Measurements from ENCODE around the gene ABCC5. TPM values are rescaled to one million over a fixed set of nuclear protein-coding genes. Genes with fewer than 3 reads are reported as not detected.
A peak's percentile ranks its signal among the peaks of the same experiment; 100 is the strongest.

Gene ABCC5
- 18.7 and 28.2 TPM in 2 replicates for total RNA-seq

GRCh38 chr3:184017672-184018423, at the start of gene ABCC5:
ABCC5 (minus strand) TSS chr3:184017884; CDS start chr3:184014392, 3,492 bp downstream.
- DNase-seq (ENCODE audit: low read depth) (peak; percentile 85), FAIRE-seq (no peak)
- peaks cover 2% of the 10 kb centered on the region for H3K36me3 ChIP-seq (ENCODE audit: control insufficient read depth, insufficient read depth, low read length)
- no peaks in the 10 kb centered on the region for H3K27me3 ChIP-seq (ENCODE audit: control insufficient read depth, insufficient read depth, low read length)
- TF ChIP-seq CTCF (IDR thresholded peaks at IDR 0.05; ENCODE audit: insufficient read depth, low read length, severe bottlenecking): no peak
- H3K4me3 ChIP-seq (ENCODE audit: low read depth, low read length): peak within 1 kb of the TSS; percentile 99

DNA sequence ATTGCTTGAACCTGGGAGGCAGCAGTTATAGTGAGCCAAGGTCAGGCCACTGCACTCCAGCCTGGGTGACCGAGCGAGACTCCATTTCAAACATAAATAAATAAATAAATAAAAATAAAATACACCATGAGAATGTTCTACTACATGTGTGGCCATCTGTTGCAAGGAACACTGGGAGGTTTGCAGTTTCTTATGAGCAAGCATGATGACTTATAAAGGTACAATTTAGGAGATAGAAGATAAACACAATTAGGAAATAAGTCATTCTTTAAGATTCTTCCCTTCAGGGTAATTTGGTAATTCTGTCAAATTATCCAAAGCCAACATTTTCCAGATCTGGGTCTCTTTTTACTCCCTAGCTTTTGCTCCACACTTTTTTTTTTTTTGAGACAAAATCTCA, 48.5 kb upstream of the ABCC5 start:
- no peak for TF ChIP-seq CTCF (IDR thresholded peaks at IDR 0.05; ENCODE audit: insufficient read depth, low read length, severe bottlenecking)
- H3K27me3 ChIP-seq (ENCODE audit: control insufficient read depth, insufficient read depth, low read length): peaks cover 2% of the 10 kb centered on the region
- no peak for DNase-seq (ENCODE audit: low read depth)
- FAIRE-seq: no peak
- no peak overlapping the region for H3K4me3 ChIP-seq (ENCODE audit: low read depth, low read length)
- H3K36me3 ChIP-seq (ENCODE audit: control insufficient read depth, insufficient read depth, low read length): no peaks in the 10 kb centered on the region

- DNase-seq (ENCODE audit: low read depth): no peak
- peaks cover 2% of the 10 kb centered on the region for H3K27me3 ChIP-seq (ENCODE audit: control insufficient read depth, insufficient read depth, low read length)
- no peaks in the 10 kb centered on the region for H3K36me3 ChIP-seq (ENCODE audit: control insufficient read depth, insufficient read depth, low read length)
- no peak for TF ChIP-seq CTCF (IDR thresholded peaks at IDR 0.05; ENCODE audit: insufficient read depth, low read length, severe bottlenecking)
- no peak for FAIRE-seq
- H3K4me3 ChIP-seq (ENCODE audit: low read depth, low read length): no peak overlapping the region
These were observed 45.0 kb upstream of the ABCC5 start for GRCh38 chr3:184062637-184063036.

- no peak for DNase-seq (ENCODE audit: low read depth)
These were observed 41.7 kb upstream of the ABCC5 start for GRCh38 chr3:184059424-184059823.

DNA sequence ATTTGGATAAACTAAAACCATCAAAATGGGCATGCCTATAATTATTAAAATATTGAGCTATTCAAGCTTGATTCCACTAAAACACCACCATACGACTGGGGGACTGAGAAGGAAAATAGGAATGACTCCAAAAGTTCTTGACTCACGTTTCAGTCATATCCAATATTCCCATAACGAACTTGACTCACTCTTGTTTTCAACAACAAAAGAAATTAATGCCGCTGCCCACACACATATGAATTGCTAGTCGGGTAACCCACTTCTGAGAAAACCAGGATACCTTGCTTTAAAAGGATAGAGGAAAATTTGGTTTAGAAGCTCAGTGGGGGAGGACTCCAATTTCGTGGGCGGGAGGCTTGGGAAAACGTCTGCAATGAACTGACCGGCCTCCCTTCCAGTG, 40.3 kb upstream of the ABCC5 start:
- DNase-seq (ENCODE audit: low read depth) (peak; percentile 62), FAIRE-seq (no peak)
- peaks cover 3% of the 10 kb centered on the region for H3K27me3 ChIP-seq (ENCODE audit: control insufficient read depth, insufficient read depth, low read length)
- H3K4me3 ChIP-seq (ENCODE audit: low read depth, low read length): no peak overlapping the region
- no peaks in the 10 kb centered on the region for H3K36me3 ChIP-seq (ENCODE audit: control insufficient read depth, insufficient read depth, low read length)
- no peak for TF ChIP-seq CTCF (IDR thresholded peaks at IDR 0.05; ENCODE audit: insufficient read depth, low read length, severe bottlenecking)

More at GRCh38 chr3:184059424-184059823, 41.7 kb upstream of the ABCC5 start:
- Histone ChIP-seq H3K27me3 (ENCODE audit: control insufficient read depth, insufficient read depth, low read length) (peaks cover 4% of the 10 kb centered on the region), H3K36me3 (ENCODE audit: control insufficient read depth, insufficient read depth, low read length) (no peaks in the 10 kb centered on the region), H3K4me3 (ENCODE audit: low read depth, low read length) (no peak overlapping the region)
- TF ChIP-seq CTCF (IDR thresholded peaks at IDR 0.05; ENCODE audit: insufficient read depth, low read length, severe bottlenecking): no peak
- FAIRE-seq: no peak

GRCh38 chr3:184052767-184053166, 35.1 kb upstream of the ABCC5 start, which contains the start of gene HTR3C:
HTR3C (plus strand) TSS chr3:184053047; CDS start chr3:184053081, 34 bp downstream.
- no peak for DNase-seq (ENCODE audit: low read depth)
- Histone ChIP-seq H3K4me3 (ENCODE audit: low read depth, low read length) (no peak within 1 kb of the TSS), H3K36me3 (ENCODE audit: control insufficient read depth, insufficient read depth, low read length) (no peaks in the 10 kb centered on the region), H3K27me3 (ENCODE audit: control insufficient read depth, insufficient read depth, low read length) (peaks cover 5% of the 10 kb centered on the region)
- no peak for FAIRE-seq
- TF ChIP-seq CTCF (IDR thresholded peaks at IDR 0.05; ENCODE audit: insufficient read depth, low read length, severe bottlenecking): no peak

Measured in bronchial epithelial cell (primary cell).